22Rv1 (cell line): ENCODE results near the gene FGF21.

ENCODE experiments used
- H3K27ac ChIP-seq: fragments of 450-650 bp; 2 replicates; pipeline ENCODE4 v1.5.1; 2017
- ZFX ChIP-seq: fragments of 450-650 bp; IDR thresholded peaks from 2 replicates; pipeline ENCODE4 v1.6.1; 2017; ENCODE audit warnings: antibody characterized with exemption, borderline replicate concordance
- TF ChIP-seq, protein P1 (sequence below): fragments of 450-650 bp; IDR thresholded peaks from 2 replicates; pipeline ENCODE4 v1.5.1; 2017; ENCODE audit warnings: mild to moderate bottlenecking

FGF21 gene

DNA sequence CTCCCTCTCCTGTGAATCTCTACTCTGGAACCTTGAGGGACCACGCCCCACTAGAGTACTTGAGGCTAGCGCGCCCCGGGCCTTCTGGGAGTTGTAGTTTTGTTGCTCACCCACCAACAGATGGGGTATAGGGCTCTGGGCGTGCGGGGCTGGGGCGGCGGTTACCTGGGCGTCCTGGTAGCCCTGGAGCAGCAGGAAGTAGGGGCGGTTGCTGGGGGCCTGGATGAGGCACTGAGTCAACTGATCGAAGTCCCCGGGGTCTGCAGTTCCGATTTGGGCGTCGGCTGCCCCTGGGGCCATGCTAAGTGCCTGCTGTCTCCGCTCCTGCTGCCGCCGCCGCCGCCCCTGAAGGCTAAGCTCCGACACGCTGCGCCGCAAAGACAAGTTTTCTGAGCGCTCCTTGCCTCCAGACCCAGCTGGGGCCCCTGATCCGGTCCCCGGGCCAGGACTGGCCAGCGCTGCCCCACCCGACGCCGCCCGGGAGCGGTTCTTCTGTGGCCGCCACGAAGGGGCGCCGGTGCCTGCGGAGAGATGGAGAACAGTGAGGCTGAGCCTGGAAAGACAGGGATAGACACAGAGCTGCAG is 20.2 kb upstream of the FGF21 start:
- TF ChIP-seq, protein P1, sequence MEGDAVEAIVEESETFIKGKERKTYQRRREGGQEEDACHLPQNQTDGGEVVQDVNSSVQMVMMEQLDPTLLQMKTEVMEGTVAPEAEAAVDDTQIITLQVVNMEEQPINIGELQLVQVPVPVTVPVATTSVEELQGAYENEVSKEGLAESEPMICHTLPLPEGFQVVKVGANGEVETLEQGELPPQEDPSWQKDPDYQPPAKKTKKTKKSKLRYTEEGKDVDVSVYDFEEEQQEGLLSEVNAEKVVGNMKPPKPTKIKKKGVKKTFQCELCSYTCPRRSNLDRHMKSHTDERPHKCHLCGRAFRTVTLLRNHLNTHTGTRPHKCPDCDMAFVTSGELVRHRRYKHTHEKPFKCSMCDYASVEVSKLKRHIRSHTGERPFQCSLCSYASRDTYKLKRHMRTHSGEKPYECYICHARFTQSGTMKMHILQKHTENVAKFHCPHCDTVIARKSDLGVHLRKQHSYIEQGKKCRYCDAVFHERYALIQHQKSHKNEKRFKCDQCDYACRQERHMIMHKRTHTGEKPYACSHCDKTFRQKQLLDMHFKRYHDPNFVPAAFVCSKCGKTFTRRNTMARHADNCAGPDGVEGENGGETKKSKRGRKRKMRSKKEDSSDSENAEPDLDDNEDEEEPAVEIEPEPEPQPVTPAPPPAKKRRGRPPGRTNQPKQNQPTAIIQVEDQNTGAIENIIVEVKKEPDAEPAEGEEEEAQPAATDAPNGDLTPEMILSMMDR, result no peak
- no peak for TF ChIP-seq ZFX

DNA sequence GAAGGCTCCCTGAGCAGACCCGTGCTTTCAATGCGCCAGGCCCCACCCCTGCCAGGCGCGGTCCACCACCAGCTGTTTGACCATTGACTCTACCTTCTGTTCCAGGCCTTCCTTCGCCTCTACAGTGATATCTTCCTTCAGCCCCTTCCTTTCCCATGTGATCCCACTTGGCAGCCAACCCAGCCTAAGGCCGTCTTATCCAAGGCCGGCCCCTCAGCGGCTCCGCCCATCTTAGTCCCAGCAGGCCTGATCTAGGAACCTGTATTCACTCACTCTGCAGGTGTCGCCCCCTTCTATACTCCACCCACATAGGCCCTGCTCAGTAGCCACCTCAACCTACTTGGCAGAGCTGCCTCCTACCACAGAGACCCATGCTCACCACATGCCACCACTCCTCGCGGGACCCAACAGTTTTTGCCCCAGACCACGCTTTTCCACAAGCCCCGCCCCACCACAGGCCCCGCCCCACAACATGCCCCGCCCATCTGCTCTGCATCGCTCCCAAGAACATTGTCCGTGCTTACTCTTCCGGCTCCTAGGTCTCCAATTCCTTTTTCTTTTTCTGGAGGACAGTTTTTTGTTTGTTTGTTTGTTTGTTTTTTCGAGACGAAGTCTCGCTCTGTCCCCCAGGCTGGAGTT is 17.8 kb upstream of the FGF21 start:
- H3K27ac ChIP-seq, result peak overlapping the region; percentile 82
- TF ChIP-seq ZFX, result no peak
- TF ChIP-seq, protein P1, result no peak

More for the DNA sequence above, 20.2 kb upstream of the FGF21 start:
- no peak overlapping the region for H3K27ac ChIP-seq

DNA sequence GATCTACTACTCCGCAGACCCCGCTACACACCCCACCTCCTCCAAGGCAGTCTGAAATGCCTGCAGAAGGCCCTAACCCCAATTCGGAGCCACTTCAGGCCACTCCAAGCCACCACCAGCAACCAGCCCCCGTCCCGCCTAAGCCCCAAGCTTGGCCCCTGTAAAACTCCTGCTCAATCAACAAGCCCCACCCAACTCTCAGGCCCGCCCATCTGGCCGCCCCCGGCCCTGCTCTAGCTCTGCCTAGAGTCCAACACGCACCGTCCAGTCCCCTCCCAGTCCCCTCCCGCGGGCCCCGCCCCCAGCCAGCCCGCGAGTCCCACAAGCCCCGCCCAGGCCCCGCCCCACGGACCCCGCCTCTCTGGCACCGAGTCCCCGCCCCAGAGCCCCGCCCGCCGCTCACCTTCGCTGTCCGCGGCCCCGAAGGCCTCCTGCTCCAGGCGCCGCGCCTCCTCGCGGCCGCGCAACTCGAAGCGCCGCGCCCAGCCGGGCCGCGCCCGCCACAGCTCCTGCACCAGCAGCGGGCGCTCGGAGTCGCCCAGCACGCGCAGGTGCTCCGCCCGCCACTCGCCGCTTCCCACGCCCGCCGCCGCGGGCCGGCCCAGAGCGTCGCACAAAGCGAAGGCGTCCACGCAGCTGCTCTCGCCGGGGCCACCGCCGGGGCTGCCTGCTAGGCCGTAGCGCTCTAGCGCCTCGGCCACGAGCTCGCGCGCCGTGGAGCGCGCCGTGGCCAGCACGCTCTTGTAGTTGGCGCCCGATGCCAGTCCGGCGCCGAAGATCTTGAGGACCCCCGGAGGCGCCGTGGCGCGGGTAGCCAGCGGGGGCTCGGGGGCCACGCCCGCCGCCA is 16.5 kb upstream of the FGF21 start:
- peak overlapping the region; percentile 82 for H3K27ac ChIP-seq
- no peak for TF ChIP-seq ZFX
- TF ChIP-seq, protein P1, result peak; percentile 82

DNA sequence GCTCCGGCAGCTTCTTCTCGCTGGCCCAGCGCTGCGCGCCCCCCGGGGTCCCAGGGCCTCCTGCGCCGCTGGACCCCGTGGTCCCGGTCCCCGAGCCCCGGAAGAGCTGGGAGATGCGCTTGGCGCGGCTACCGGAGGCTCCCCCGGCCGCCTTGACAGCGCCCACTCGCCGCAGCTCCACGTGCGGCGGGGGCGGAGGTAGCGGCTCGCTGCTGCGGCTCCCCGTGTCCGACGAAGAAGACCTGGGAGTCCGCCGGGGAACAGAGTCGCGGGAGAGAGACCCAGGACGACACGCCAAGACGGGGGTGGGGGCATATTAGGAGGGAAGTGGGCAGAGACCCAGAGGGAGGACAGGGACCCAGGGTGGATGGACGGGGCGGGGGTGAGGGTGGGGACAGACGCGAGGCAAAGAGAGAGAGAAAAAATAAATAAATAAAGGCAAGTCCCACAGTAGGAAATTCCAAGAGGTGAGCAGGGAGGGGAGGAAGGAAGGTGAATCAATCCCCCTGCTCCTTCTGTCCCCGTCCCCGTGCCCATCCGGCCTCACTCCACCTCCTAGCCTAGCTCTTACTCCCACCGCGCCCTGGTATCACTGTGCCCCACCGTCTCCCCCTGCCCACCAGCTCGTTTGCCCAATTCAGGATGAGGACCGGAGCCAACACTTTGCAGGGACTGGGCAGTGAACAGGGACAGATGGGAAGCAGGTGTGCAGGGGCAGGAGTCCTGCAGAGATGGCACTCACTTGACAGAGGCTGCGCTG is 15.7 kb upstream of the FGF21 start:
- H3K27ac ChIP-seq, result peak overlapping the region; percentile 82
- TF ChIP-seq, protein P1, result no peak
- TF ChIP-seq ZFX, result no peak

DNA sequence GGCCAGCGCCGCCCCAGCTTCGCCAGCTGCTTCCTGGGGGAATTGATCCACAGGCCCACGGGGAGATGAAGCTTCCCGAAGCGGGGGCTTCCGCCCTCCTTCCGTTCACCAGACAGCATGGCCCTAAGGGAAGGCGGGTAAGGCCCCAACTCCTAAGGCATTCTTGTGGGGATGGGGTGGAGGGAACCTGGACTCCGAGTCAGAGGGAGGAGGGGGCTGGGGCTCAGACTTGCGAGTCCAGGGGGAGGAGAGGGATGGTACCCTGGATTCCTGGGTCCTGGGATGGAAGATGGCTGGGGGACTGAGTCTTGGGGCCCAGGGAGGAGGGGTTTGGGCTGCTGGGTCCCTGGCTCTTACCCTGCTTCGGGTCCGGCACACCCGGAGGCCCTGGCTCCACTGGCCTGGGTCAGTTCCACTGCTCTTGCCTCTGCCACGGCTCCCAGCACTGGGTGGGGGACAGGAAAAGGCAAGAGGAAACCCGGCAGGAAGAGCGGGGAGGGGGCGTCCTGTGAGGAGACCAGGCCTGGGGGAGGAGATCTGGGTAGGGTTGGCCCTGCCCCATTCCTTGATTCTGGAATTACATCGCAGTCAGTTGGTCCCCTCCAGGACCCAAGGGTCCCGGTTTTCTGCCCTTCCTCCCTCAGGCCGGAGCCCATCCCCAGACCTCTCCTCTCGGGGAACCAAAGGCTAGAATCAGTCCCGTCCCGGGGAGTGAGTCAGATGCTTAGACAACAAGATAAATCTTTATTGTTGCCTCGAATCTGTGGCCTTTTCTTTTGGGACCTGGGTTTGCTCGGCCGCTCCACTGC is 15.0 kb upstream of the FGF21 start, which contains the start of gene RASIP1:
RASIP1 (minus strand) TSS at position 447 of the 809 bp plus-strand sequence; CDS start at position 119, 328 bp downstream.
- TF ChIP-seq ZFX, result no peak
- TF ChIP-seq, protein P1, result no peak
- H3K27ac ChIP-seq, result peak within 1 kb of the TSS; percentile 82

DNA sequence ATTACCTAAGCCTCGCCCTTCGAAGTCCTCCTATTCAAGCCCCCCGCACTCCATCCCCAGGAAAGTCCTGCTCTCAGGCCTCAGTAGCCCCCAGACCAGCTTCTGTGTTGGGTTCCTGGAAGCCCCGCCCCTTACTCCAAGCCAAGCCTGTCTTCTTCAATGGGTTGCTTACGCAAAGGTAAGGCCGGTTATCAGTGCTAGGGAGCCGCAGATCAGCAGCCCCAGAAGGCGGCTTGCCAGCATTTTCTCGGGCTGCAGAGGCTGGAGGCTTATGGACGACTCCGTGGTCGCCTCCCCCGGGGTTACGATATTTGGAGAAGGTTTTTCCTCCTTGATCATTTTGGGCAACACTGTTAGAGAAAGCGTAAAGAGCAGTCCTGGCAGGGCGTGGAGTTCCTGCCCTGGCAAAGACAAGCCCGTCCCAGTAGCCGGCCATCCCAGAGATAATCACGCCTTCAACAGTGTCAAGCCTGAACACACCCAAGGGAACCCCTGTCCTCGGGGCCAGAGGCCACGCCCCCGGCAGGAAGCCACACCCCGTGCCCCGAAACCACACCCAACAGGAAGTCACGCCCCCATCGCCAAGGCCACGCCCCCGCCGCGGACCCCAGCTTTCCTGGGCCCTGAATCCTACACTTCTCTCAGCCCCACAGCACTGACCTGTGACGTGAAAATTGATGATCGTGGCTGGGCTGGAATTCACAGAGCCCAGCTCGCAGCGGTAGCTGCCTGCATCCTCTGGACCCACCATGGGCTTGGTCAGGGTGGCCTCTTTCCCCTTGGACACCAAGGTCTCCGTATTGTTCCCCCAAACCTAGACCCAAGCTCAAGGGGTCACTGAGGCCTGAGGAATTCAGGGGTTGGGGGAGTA is 14.0 kb upstream of the FGF21 start:
- TF ChIP-seq, protein P1, result no peak
- no peak for TF ChIP-seq ZFX
- peak overlapping the region; percentile 64 for H3K27ac ChIP-seq
